SU-DHL-6 (cell line): ENCODE data around the gene CXCR4.
"Not testable (repeated sequence)": the region's sequence is repeated elsewhere in the genome, so short reads cannot be mapped to it uniquely, and the experiment has no call there.

ENCODE experiments used
- H2AFZ ChIP-seq: fragments of 200-600 bp; sonication (generic); 2 replicates; pipeline ENCODE4 v1.6.1; 2014; ENCODE audit warnings: low read depth, mild to moderate bottlenecking, moderate library complexity, mixed read lengths, antibody characterized with exemption, low read length; ENCODE audit not compliant: severe bottlenecking
- H3F3A ChIP-seq: fragments of 200-600 bp; shearing (Covaris generic); 2 replicates; pipeline ENCODE4 v1.6.0; 2016; ENCODE audit warnings: antibody characterized with exemption, mild to moderate bottlenecking; ENCODE audit not compliant: insufficient read depth
- H3K27ac ChIP-seq: fragments of 200-600 bp; sonication (generic); 2 replicates; pipeline ENCODE4 v1.5.1; 2016; ENCODE audit warnings: low read depth, mild to moderate bottlenecking, low read length, moderate library complexity, mixed read lengths
- H3K27me3 ChIP-seq: fragments of 200-600 bp; sonication (generic), shearing (Covaris generic); 2 replicates; pipeline ENCODE4 v1.6.0; 2014; ENCODE audit warnings: mild to moderate bottlenecking, low read length
- H3K36me3 ChIP-seq: fragments of 200-600 bp; sonication (generic); 2 replicates; pipeline ENCODE4 v1.6.1; 2014; ENCODE audit warnings: mild to moderate bottlenecking, low read length, mixed read lengths
- H3K4me2 ChIP-seq: fragments of 300-600, 200-600 bp; shearing (Covaris generic), sonication (generic); 2 replicates; pipeline ENCODE4 v1.6.0; 2014; ENCODE audit warnings: low read length, low read depth, mild to moderate bottlenecking; ENCODE audit not compliant: poor library complexity, severe bottlenecking
- H3K4me3 ChIP-seq: fragments of 200-600 bp; sonication (generic); 2 replicates; pipeline ENCODE4 v1.5.1; 2014; ENCODE audit warnings: antibody characterized with exemption, low read length, mild to moderate bottlenecking, mixed read lengths; ENCODE audit not compliant: insufficient read depth, poor library complexity, severe bottlenecking
- H3K79me2 ChIP-seq: fragments of 200-600 bp; sonication (generic); 2 replicates; pipeline ENCODE4 v1.6.1; 2014; ENCODE audit warnings: mild to moderate bottlenecking, low read length, moderate library complexity; ENCODE audit not compliant: insufficient read depth
- H3K9ac ChIP-seq: fragments of 200-600 bp; sonication (generic); 2 replicates; pipeline ENCODE4 v1.7.0; 2014; ENCODE audit warnings: mild to moderate bottlenecking, low read length
- H3K9me2 ChIP-seq: fragments of 200-600 bp; sonication (generic); replicated peaks from 2 replicates; pipeline ENCODE4 v1.6.1; 2014; ENCODE audit warnings: low read length; ENCODE audit not compliant: insufficient read depth
- H3K9me3 ChIP-seq: fragments of 200-600 bp; sonication (generic); 2 replicates; pipeline ENCODE4 v1.6.1; 2014; ENCODE audit warnings: low read length, mixed read lengths; ENCODE audit not compliant: insufficient read depth
- H4K20me1 ChIP-seq: fragments of 200-600 bp; sonication (generic); 2 replicates; pipeline ENCODE4 v1.6.1; 2014; ENCODE audit warnings: low read depth, mild to moderate bottlenecking, antibody characterized with exemption, low read length, moderate library complexity, mixed read lengths
- CTCF ChIP-seq: fragments of 200-600 bp; sonication (generic); IDR thresholded peaks from one replicate; pipeline ENCODE4 v1.5.1; 2017; ENCODE audit warnings: antibody characterized with exemption, mild to moderate bottlenecking, low read length, moderate library complexity; ENCODE audit not compliant: insufficient read depth, poor library complexity, severe bottlenecking
- EZH2phosphoT487 ChIP-seq: fragments of 200-600 bp; sonication (generic), shearing (Covaris generic); conservative IDR thresholded peaks from 2 replicates; pipeline ENCODE4 v1.6.1; 2018; ENCODE audit warnings: mild to moderate bottlenecking, antibody characterized with exemption, low read length, moderate library complexity, mixed read lengths

Gene CXCR4

GRCh38 chr2:136101042-136101441, 16.9 kb downstream of the CXCR4 start:
- Histone ChIP-seq H2AFZ (no peak overlapping the region), H4K20me1 (no peaks in the 10 kb centered on the region), H3K9ac (no peak overlapping the region), H3K9me3 (no peaks in the 10 kb centered on the region), H3K27me3 (no peaks in the 10 kb centered on the region), H3K79me2 (no peaks in the 10 kb centered on the region), H3K9me2 (no peaks in the 10 kb centered on the region), H3K4me3 (no peak overlapping the region), H3K4me2 (no peak overlapping the region), H3F3A (0 out of 2 replicates have a peak, but pooled peaks cover under 1% of the 10 kb centered on the region), H3K27ac (no peak overlapping the region), H3K36me3 (no peaks in the 10 kb centered on the region)
- TF ChIP-seq CTCF: no peak
- TF ChIP-seq EZH2phosphoT487: no peak

GRCh38 chr2:136098441-136098840, 19.5 kb downstream of the CXCR4 start:
- no peaks in the 10 kb centered on the region for H3K9me2 ChIP-seq
- H3K36me3 ChIP-seq: no peaks in the 10 kb centered on the region
- H3K79me2 ChIP-seq: no peaks in the 10 kb centered on the region
- H3F3A ChIP-seq: no peaks in the 10 kb centered on the region
- no peak overlapping the region for H3K27ac ChIP-seq
- no peak overlapping the region for H3K9ac ChIP-seq
- TF ChIP-seq CTCF (no peak), EZH2phosphoT487 (no peak)
- H3K4me2 ChIP-seq: no peak overlapping the region
- H4K20me1 ChIP-seq: no peaks in the 10 kb centered on the region
- H3K9me3 ChIP-seq: no peaks in the 10 kb centered on the region
- no peak overlapping the region for H3K4me3 ChIP-seq
- H3K27me3 ChIP-seq: no peaks in the 10 kb centered on the region
- H2AFZ ChIP-seq: no peak overlapping the region

- Histone ChIP-seq H3K79me2 (no peaks in the 10 kb centered on the region), H3K9ac (no peak overlapping the region), H3K36me3 (no peaks in the 10 kb centered on the region), H3K4me3 (no peak overlapping the region), H4K20me1 (no peaks in the 10 kb centered on the region), H3F3A (no peaks in the 10 kb centered on the region), H3K9me2 (no peaks in the 10 kb centered on the region), H3K27ac (no peak overlapping the region), H3K4me2 (no peak overlapping the region), H2AFZ (no peak overlapping the region), H3K27me3 (no peaks in the 10 kb centered on the region), H3K9me3 (no peaks in the 10 kb centered on the region)
- TF ChIP-seq EZH2phosphoT487 (no peak), CTCF (no peak)
Observed at GRCh38 chr2:136093583-136093982, 24.4 kb downstream of the CXCR4 start.

GRCh38 chr2:136091899-136092298, 26.1 kb downstream of the CXCR4 start:
- H3K9me3 ChIP-seq: no peaks in the 10 kb centered on the region
- no peaks in the 10 kb centered on the region for H3K27me3 ChIP-seq
- no peaks in the 10 kb centered on the region for H3F3A ChIP-seq
- no peak overlapping the region for H3K4me2 ChIP-seq
- H3K9ac ChIP-seq: no peak overlapping the region
- no peaks in the 10 kb centered on the region for H4K20me1 ChIP-seq
- no peak overlapping the region for H3K27ac ChIP-seq
- H3K79me2 ChIP-seq: no peaks in the 10 kb centered on the region
- no peaks in the 10 kb centered on the region for H3K9me2 ChIP-seq
- TF ChIP-seq CTCF: no peak
- no peak for TF ChIP-seq EZH2phosphoT487
- H3K36me3 ChIP-seq: no peaks in the 10 kb centered on the region
- no peak overlapping the region for H2AFZ ChIP-seq
- H3K4me3 ChIP-seq: no peak overlapping the region

GRCh38 chr2:136087901-136088460, 30.0 kb downstream of the CXCR4 start:
- not testable (repeated sequence) for H3K9me3 ChIP-seq, H4K20me1 ChIP-seq, H3K27me3 ChIP-seq, H3K4me2 ChIP-seq, H3F3A ChIP-seq, H3K36me3 ChIP-seq, H3K79me2 ChIP-seq, H3K9ac ChIP-seq, H2AFZ ChIP-seq, H3K4me3 ChIP-seq, H3K9me2 ChIP-seq, H3K27ac ChIP-seq
